ENCODE measurements around the gene TNFRSF1B.

Gene TNFRSF1B

DNA sequence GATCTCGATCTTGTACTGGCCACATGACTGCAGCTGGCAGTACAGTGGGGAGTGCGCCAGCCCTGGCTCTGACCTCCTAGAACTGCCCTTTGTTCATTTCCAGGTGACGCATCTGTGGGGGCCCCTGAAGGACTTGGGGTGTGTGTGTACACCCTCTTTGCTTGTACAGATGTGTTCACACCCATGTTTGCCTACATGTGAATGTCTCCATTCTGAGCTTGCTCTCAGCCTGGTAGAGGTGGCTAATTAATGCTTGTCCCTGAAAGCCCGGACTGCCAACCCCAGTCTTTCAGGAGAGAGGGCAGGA lies 19.8 kb downstream of the TNFRSF1B start:
- no peak for DNase-seq (ENCODE audit: low read depth)
- TF ChIP-seq, protein P1, sequence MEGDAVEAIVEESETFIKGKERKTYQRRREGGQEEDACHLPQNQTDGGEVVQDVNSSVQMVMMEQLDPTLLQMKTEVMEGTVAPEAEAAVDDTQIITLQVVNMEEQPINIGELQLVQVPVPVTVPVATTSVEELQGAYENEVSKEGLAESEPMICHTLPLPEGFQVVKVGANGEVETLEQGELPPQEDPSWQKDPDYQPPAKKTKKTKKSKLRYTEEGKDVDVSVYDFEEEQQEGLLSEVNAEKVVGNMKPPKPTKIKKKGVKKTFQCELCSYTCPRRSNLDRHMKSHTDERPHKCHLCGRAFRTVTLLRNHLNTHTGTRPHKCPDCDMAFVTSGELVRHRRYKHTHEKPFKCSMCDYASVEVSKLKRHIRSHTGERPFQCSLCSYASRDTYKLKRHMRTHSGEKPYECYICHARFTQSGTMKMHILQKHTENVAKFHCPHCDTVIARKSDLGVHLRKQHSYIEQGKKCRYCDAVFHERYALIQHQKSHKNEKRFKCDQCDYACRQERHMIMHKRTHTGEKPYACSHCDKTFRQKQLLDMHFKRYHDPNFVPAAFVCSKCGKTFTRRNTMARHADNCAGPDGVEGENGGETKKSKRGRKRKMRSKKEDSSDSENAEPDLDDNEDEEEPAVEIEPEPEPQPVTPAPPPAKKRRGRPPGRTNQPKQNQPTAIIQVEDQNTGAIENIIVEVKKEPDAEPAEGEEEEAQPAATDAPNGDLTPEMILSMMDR (IDR thresholded peaks at IDR 0.05; ENCODE audit: insufficient read depth, low read depth, low read length, missing control alignments): no peak
- H3K4me3 ChIP-seq (ENCODE audit: low read depth, low read length): no peak overlapping the region

DNA sequence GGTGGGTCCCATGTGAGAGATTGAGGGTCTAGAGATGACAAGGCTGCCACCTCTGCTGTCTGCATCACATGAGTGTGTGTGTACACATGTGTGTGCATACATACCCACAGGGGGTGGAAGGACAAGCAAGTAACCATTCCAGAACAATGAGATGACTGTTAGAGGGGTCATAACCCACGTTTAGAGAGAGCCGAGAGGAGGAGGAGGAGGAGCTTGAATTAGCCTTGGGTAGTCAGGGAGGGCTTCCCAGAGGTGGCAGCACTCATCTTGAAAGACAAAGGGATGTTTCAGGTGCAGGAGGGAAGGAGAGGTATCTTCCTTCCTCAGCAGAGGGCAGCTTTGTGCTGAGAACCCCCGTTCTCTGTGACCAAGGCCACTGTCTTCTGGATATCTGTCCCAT lies 21.3 kb downstream of the TNFRSF1B start:
- DNase-seq (ENCODE audit: low read depth): no peak
- TF ChIP-seq, protein P1 (IDR thresholded peaks at IDR 0.05; ENCODE audit: insufficient read depth, low read depth, low read length, missing control alignments): no peak
- H3K4me3 ChIP-seq (ENCODE audit: low read depth, low read length): no peak overlapping the region

DNA sequence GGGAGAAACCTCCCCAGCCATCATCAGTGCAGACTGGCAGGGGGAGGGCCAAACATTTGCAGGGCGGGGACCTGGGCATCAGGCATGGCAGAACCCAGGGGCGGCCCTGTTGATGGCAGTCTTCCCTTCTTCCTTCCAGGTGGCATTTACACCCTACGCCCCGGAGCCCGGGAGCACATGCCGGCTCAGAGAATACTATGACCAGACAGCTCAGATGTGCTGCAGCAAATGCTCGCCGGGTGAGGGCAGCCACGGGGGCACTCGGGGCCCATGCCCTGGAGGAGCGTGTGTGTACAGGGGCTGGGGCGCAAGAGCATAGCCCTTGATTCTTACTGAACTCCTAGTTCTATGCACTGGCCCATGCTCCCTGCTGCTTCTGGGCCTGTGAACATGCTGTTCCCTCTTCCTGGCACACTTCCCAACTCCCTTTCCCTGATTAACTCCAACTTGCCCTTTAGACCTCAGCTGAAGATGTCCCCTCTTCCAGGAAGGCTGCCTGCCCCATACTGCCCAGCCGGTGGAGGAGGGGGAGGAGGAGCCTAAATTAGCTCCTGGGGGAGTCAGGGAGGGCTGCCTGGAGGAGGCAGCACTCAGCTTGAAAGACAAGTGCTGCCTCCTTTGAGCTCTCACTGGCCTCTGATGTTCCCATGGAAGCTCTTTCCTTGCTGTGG lies 22.0 kb downstream of the TNFRSF1B start:
- TF ChIP-seq, protein P1 (IDR thresholded peaks at IDR 0.05; ENCODE audit: insufficient read depth, low read depth, low read length, missing control alignments): no peak
- no peak for DNase-seq (ENCODE audit: low read depth)
- H3K4me3 ChIP-seq (ENCODE audit: low read depth, low read length): no peak overlapping the region

DNA sequence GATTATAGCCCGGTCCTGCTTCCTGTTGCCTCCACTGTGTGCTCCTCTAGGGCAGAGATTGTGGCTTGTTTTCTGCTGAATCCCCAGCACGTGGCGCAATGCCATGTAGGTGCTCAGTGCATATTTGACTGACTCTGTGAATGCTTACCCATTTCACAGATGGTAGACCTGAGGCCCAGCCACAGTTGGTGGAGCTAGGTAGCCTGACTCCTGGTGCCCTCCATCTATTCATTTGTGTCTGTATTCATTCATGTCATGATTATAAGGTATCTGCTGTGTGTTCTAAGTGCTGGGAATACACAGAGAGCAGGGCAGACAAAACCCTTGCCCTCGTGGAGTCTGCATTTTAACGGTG lies 22.5 kb downstream of the TNFRSF1B start:
- TF ChIP-seq, protein P1 (IDR thresholded peaks at IDR 0.05; ENCODE audit: insufficient read depth, low read depth, low read length, missing control alignments): no peak
- DNase-seq (ENCODE audit: low read depth): no peak
- no peak overlapping the region for H3K4me3 ChIP-seq (ENCODE audit: low read depth, low read length)

DNA sequence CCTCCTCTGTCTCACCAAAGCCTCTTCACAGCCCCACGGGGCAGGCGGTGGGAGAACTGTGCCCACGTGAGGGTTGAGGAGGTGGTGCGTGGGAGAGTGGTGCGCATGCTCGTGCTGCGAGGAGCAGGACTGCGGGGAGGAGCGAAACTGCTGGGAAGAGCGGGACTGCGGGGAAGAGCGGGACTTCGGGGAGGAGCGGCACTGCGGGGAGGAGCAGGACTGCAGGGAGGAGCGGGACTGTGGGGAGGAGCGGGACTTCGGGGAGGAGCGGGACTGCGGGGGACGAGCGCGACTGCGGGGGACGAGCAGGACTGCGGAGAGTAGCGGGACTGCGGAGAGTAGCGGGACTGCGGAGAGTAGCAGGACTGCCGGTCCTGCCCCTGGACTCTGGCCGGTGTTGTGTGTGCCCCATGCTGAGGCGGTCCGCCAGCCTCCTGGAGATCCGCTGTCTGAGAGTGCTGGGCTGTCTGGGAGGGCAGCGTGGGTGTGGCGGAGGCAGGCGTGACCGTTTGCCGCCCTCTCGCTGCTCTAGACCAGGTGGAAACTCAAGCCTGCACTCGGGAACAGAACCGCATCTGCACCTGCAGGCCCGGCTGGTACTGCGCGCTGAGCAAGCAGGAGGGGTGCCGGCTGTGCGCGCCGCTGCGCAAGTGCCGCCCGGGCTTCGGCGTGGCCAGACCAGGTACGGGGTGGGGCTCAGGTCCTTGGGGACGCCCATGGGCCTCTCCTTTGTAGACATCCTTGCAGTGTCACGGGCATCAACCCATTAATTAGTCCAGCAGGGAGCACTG lies 24.6 kb downstream of the TNFRSF1B start:
- no peak for DNase-seq (ENCODE audit: low read depth)
- no peak overlapping the region for H3K4me3 ChIP-seq (ENCODE audit: low read depth, low read length)
- TF ChIP-seq, protein P1 (IDR thresholded peaks at IDR 0.05; ENCODE audit: insufficient read depth, low read depth, low read length, missing control alignments): no peak

DNA sequence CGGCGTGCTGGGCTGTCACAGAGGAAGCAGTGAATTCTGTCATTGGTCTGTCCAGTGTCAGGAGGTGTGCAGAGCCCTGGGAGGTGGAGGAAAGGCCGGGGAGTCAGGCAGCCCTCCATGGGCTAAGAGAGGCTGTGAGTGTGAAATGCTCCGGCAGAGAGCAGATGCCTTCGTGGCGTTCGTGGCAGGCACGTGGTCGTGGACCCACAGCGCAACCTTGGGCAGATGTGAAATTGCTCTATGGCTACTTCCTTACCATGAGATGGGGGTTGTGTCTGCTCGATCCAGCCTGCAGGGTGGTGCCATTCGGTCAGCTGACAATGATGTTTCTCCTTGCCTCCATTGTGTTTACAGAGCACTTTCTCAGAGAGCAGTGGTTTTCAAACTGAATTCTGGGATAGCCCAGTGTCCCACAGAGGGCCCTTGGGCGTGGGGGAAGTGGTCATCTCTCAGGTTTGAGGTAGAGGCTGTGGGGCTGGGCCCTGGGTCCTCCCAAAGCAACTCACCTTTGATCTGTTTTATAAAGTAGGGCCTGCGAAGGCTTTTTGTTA lies 27.9 kb downstream of the TNFRSF1B start:
- H3K4me3 ChIP-seq (ENCODE audit: low read depth, low read length): no peak overlapping the region
- no peak for DNase-seq (ENCODE audit: low read depth)
- TF ChIP-seq, protein P1 (IDR thresholded peaks at IDR 0.05; ENCODE audit: insufficient read depth, low read depth, low read length, missing control alignments): no peak
